Skeletal muscle tissue (tissue), 2 donors: ENCODE results near the gene DDX50. TPM values are rescaled to one million over a fixed set of nuclear protein-coding genes. Genes with fewer than 3 reads are reported as not detected.

Experiments
- small RNA-seq: library from RNA; depleted of rRNA; stranded (forward); fragments of <200 nt; gene quantifications from one replicate; pipeline ENCODE3, GENCODE V24; 2014
- total RNA-seq: library from RNA; depleted of rRNA; stranded (reverse); fragments of >200 nt; gene quantifications from one replicate; pipeline ENCODE4 v1.2.3, GENCODE V29; 2014

Gene DDX50
- total RNA-seq, 1 donor from 2014 or later, result 42.3 TPM

Small RNA genes lying within 50 kb of the gene (small RNA-seq; reads per million reads assigned to genes)
- not detected for gene RNU6-571P

Other genes with a start within 250 kb of the DDX50 start
- gene CCAR1, start 180.1 kb upstream of the DDX50 start, total RNA-seq, result 17.2 TPM
- 3.7 TPM for gene STOX1, start 73.8 kb upstream of the DDX50 start, total RNA-seq
- gene DDX21, start 54.9 kb downstream of the DDX50 start, total RNA-seq, result 24.5 TPM
- 18.8 TPM for gene KIFBP, start 87.5 kb downstream of the DDX50 start, total RNA-seq
- gene SRGN, start 186.8 kb downstream of the DDX50 start, total RNA-seq, result 54.3 TPM
- gene VPS26A, start 222.9 kb downstream of the DDX50 start, total RNA-seq, result 28.7 TPM